ENCODE data around the gene TCAP.
"Not testable (repeated sequence)": the region's sequence is repeated elsewhere in the genome, so short reads cannot be mapped to it uniquely, and the experiment has no call there.

The TCAP gene

GRCh38 chr17:39697961-39698360, 32.8 kb downstream of the TCAP start:
- H3K4me3 ChIP-seq (ENCODE audit: low read depth, low read length) = no peak overlapping the region
- TF ChIP-seq CTCF (conservative IDR thresholded peaks at IDR 0.05; ENCODE audit: low read depth, low read length) = no peak
- no peak for DNase-seq (ENCODE audit: low read depth)

GRCh38 chr17:39699157-39699817, 34.1 kb downstream of the TCAP start:
- H3K4me3 ChIP-seq (ENCODE audit: low read depth, low read length) = peak overlapping the region; percentile 82

GRCh38 chr17:39699818-39700147, 34.6 kb downstream of the TCAP start, which contains the start of gene ERBB2:
TSS of gene ERBB2 (plus strand) at chr17:39700064. CDS start at chr17:39700239, 175 bp downstream.
- no peak for TF ChIP-seq CTCF (conservative IDR thresholded peaks at IDR 0.05; ENCODE audit: low read depth, low read length)
- DNase-seq (ENCODE audit: low read depth) = peak; percentile 80
- H3K4me3 ChIP-seq (ENCODE audit: low read depth, low read length) = peak within 1 kb of the TSS; percentile 82

More at GRCh38 chr17:39699157-39699817, 34.1 kb downstream of the TCAP start:
- not testable (repeated sequence) for DNase-seq (ENCODE audit: low read depth)

- peak overlapping the region; percentile 82 for H3K4me3 ChIP-seq (ENCODE audit: low read depth, low read length)
- TF ChIP-seq CTCF (conservative IDR thresholded peaks at IDR 0.05; ENCODE audit: low read depth, low read length) = no peak
- DNase-seq (ENCODE audit: low read depth) = peak; percentile 22
These were observed 35.2 kb downstream of the TCAP start for GRCh38 chr17:39700148-39700987.

- peak overlapping the region; percentile 82 for H3K4me3 ChIP-seq (ENCODE audit: low read depth, low read length)
These were observed 36.0 kb downstream of the TCAP start for GRCh38 chr17:39701012-39701783.

GRCh38 chr17:39701784-39702422, 36.8 kb downstream of the TCAP start:
- no peak for TF ChIP-seq CTCF (conservative IDR thresholded peaks at IDR 0.05; ENCODE audit: low read depth, low read length)
- no peak for DNase-seq (ENCODE audit: low read depth)
- no peak overlapping the region for H3K4me3 ChIP-seq (ENCODE audit: low read depth, low read length)

More at GRCh38 chr17:39701012-39701783, 36.0 kb downstream of the TCAP start:
- no peak for DNase-seq (ENCODE audit: low read depth)
- no peak for TF ChIP-seq CTCF (conservative IDR thresholded peaks at IDR 0.05; ENCODE audit: low read depth, low read length)
